HG03520 (cell line): Measurements from ENCODE around the gene TSNAX.

Experiments
- ATAC-seq: cut with Tn5 transposase; IDR thresholded peaks from one replicate; pipeline ENCODE4 v1.9.1; 2021; ENCODE audit warnings: mild to moderate bottlenecking, moderate library complexity; ENCODE audit not compliant: unreplicated experiment

The TSNAX gene

DNA sequence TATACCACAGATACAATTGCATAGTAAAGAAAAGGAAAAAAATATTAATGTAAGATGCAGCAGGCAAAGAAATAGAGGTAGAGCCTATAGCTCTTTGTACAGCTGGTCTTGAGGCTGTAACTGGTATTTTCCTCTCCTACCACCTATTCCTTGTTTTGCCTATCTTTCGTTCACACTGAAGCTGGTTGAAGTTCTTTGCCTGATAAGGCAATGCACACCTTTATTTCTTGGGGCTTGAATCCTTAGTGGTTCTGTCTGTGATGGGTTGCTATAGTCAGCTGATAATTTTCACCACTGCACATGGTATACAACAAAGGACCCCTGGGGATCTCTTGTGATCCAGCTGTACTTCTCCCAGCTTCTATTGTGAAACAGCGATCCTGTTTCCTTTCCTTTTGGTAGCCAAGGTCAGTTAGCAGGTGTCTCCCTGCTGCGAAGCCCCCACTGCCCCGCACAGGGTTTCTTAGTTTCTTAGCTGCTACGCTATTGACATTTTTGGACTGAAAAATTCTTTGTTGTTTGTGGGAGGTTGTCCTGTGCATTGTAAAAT, 9.9 kb upstream of the TSNAX start:
- ATAC-seq = no peak

DNA sequence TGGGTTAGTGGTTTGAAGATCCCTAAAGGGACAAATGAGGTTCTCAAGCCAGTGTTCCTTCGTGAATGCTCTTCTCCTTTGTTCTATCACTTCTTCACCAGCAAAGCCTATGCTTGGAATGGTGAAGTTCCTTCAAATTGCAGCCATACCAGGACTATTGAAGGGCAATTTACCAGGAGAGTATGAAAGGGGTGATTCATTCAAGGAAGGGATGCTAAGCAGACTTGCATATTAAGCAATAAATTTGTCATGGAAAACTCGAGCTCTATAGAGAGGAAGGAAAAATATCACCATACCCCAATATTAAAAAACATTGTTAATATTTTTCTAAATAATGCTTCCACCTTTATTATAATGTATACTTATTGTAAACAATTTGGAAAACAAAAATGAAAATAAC, 9.3 kb upstream of the TSNAX start:
- ATAC-seq = no peak

GRCh38 chr1:231522038-231522437, 6.4 kb upstream of the TSNAX start:
- no peak for ATAC-seq

DNA sequence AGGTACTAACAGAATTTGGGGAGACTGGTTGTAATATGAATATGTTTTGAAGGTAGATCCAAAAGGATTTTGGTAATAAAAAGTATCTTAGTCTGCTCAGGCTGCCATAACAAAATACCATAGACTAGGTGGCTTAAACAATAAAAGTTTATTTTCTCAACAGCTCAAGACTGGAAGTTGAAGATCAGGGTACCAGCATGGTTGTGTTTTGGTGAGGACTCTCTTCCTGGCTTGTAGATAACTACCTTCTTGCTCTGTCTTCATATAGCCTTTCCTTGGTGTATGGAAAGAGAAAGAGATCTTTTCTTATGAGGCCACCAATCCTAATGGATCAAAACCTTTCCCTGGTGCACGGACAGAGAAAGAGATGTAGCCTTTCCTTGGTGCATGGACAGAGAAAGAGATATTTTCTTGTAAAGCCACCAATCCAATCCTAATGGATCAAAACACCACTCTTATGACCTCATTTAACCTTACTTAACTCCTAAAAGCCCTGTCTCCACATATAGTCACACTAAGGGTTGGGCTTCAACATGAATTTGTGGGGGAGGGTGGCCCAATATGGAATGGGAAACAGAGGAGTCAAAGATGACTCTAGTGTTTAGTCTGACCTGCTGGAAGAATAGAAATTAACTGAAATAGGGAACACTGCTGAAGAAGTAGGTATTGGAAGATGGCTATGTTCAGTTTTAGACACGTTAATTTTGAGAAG, 5.4 kb upstream of the TSNAX start:
- no peak for ATAC-seq

GRCh38 chr1:231523816-231524215, 4.7 kb upstream of the TSNAX start:
- ATAC-seq = no peak

GRCh38 chr1:231526536-231526935, 1.9 kb upstream of the TSNAX start:
- no peak for ATAC-seq

GRCh38 chr1:231527586-231528171, 790 bp upstream of the TSNAX start:
- ATAC-seq = peak; percentile 13

DNA sequence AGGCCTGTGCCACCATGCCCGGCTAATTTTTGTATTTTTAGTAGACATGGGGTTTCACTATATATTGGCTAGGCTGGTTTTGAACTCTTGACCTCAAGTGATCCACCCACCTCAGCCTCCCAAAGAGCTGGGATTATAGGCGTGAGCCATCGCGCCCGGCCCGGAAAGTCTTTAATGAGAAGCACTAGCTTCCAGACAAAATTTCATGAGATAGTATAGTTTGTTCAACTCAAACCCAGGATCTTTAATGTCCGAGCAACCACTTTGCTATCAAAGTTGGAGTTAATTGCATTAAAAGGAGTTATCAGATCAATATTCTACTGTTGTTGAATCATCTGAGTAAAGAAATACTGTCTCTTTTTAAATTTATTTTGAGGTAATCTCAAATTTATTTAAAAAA, 4.8 kb downstream of the TSNAX start:
- no peak for ATAC-seq

GRCh38 chr1:231534703-231535159, 6.3 kb downstream of the TSNAX start:
- ATAC-seq = no peak

DNA sequence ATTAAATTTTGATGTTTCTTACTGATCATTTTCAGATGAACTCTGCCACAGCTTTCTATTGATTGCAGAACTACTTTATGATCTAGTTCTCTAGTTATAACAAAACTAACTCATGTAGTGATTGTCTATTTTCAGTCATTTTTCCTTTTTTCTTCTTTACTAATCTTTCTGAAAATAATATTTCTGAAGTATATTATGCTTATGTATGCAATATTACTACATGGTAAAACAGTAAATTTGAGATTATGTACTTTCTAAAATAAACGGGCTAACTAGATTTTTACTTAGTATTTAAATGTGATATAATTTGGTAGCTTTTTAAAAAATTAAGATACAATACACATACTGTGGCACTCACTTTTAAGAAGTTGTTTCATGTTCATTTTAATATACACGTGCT, 7.6 kb downstream of the TSNAX start:
- no peak for ATAC-seq

DNA sequence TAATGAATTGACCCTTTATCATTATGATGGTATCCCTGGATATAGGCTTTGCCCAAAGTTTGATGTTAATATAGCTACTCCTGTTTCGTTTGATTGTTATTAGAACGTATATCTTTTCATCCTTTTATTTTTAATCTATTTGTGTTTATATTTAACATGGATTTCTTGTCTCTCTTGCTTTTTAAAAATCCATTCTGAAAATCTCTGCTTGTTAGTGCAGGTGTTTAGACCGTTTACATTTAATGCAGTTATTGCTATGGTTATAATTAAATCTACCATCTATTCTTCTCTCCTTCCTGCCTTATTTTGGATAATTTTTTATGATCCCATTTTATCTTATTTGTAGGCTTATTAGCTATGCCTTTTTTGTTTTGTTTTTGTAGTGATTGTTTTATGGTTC, 12.4 kb downstream of the TSNAX start:
- ATAC-seq = no peak

- ATAC-seq = no peak
Observed at GRCh38 chr1:231541842-231542241, 13.4 kb downstream of the TSNAX start.

DNA sequence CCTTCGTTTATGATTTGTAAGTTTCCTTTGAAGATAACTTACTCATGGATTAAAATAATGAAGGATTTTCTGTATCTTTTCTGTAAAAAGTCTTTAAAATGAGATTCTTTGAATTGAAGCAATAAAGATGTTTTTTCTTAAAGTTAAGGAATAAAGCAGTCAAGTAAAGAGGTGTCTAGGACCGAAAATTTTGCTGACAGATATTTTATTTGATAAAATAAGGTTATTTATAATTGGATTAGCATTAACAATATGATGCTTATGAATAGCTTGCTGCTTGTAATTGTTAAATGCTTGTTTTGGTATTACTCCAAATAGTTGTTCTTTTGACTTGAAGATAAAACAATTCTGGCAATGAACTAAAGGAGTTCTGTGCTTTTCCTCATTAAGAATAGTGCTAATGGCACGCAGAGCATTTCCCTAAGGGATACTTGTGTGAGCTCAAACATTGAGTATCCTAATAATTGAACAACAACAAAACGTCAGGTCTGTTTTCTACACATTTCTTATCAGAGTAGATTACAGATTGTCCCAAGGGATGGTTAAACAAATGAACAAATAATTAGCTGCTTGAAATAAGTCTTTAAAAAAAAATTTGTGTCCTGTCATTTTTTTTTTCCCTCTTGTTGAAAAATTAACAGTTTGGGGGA, 16.6 kb downstream of the TSNAX start:
- ATAC-seq = no peak

DNA sequence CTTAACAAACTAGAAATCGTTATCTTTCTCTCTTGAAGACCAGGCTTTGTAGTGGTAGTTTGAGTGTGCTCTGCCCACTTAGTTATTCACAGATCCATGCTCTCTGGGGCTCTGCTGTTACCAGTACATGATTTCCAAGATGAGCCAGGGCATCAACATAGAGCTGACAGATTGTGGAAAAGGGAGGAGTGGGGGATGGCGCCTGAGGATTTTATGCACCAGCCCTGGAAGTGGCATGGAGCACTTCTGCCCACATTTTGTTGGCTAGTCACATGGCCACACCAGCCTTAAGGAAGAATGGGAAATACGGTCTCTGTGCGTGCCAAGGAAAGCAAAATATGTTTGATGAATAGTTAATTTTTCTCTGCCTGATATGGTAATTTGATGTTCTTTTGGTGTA, 18.2 kb downstream of the TSNAX start:
- ATAC-seq = no peak

- ATAC-seq = no peak
Observed at GRCh38 chr1:231549733-231550447, 21.4 kb downstream of the TSNAX start.

GRCh38 chr1:231550448-231550781, 21.9 kb downstream of the TSNAX start:
- ATAC-seq = no peak

DNA sequence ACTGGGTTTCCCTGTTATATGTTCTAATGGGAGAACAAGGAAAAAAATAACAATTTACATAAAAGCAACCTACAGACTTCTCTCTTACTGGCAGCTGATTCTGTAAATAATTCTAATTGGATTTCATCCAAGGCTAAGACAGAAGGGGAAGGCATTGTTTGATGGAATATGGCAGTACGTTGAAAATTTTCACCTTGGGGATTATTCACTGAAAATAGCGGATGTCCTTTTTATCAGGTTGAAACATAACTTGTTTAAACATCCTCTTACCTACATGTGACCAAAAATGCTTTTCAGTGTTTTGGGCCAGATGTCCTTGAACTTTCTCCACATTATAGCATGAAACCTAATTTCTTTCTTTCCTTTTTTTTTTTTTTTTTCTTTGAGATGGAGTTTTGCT, 24.9 kb downstream of the TSNAX start:
- ATAC-seq = no peak

DNA sequence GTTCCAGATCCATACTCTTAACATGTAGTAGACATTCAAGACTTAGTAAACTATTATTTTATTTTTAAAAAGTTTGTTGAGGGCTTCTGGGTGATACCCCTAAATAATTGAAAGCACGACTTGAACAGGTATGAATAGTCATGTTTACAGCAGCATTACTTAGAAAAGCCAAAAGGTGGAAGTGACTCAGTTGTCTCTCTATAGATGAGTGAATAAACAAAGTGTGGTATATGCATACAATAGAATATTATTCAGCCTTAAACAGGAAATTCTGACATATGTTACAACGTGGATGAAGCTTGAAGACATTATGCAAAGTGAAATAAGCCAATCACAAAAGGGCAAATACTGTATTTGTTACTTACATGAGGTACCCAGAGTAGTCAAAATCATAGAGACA, 26.5 kb downstream of the TSNAX start:
- ATAC-seq = no peak

DNA sequence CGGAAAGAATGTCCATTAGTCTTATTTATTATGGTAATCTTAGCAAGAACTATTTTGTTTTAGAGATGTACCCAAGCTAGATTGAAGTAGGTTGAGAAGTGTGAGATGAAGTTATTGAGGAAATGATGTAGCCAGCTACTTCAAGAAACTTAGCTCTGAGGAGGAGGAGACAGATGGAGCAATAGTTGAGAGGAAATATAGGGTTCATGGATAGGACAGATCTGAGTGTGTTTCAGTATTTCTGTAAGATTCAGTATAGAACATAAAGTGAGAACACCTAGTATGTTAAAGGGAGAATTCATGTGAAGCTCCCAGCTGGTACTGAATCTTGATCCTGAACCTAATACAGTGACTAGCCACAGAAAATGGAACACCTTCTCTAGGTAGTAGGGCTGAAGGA, 28.9 kb downstream of the TSNAX start:
- no peak for ATAC-seq

- ATAC-seq = no peak
Observed at GRCh38 chr1:231557898-231558707, 29.6 kb downstream of the TSNAX start.

- no peak for ATAC-seq
Observed at GRCh38 chr1:231558708-231559185, 30.3 kb downstream of the TSNAX start.
